ENCODE results near the gene HBEGF. TPM values are rescaled to one million over a fixed set of nuclear protein-coding genes. Genes with fewer than 3 reads are reported as not detected.
"Not testable (repeated sequence)": the region's sequence is repeated elsewhere in the genome, so short reads cannot be mapped to it uniquely, and the experiment has no call there.

HBEGF gene
- total RNA-seq, 1 donor from 2014 or later: 5.6 TPM

- DNase-seq (ENCODE audit: low spot score): no peak
Observed at GRCh38 chr5:140360681-140361479, 14.5 kb upstream of the HBEGF start.

GRCh38 chr5:140360101-140360500, 13.7 kb upstream of the HBEGF start, which contains the start of gene SLC4A9:
SLC4A9 (plus strand) TSS chr5:140360194; CDS start chr5:140360237, 43 bp downstream.
- DNase-seq (ENCODE audit: low spot score): no peak

DNA sequence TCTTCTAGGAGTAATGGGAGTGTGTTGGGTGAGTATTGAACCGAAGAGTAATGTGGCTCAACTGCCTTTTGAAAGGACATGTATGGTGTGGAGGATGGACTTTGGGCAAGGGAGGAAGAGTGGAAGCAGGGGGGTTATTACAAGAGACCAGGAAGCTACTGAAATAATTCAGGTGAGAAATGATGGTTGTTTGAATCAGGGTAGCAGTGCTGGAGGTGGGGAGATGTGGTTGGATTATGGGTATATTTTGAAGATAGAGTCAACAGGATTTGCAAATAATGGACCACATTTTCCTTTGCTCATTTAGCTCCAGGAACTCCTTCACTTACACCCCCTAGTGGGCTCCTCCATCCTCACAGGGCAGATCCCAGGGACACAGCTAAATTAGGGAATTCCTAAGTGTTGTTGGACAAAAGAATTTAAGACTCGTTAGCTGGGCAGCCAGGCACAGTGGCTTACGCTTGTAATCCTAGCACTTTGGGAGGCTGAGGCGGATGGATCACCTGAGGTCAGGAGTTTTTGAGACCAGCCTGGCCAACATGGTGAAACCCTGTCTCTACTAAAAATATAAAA, 12.4 kb upstream of the HBEGF start:
- no peak for DNase-seq (ENCODE audit: low spot score)

DNA sequence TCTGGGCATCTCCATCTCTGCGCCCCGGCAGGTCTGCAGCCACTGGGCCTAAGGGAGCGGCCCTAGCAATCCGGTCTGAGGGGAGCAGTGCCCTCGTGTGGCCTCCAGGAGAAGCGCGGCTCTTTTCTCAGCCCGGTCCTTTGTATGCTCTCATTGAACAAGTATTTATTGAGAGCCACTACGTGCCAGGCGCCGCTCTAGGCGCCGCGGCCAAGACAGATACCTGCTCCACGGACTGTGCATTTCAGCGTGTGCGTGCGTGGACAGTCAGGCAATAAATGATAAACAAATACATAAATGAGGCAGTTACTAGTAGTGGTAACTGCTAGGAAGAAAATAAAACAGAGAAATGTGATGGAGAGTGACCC, 11.3 kb upstream of the HBEGF start:
- peak; percentile 87 for DNase-seq (ENCODE audit: low spot score)

DNA sequence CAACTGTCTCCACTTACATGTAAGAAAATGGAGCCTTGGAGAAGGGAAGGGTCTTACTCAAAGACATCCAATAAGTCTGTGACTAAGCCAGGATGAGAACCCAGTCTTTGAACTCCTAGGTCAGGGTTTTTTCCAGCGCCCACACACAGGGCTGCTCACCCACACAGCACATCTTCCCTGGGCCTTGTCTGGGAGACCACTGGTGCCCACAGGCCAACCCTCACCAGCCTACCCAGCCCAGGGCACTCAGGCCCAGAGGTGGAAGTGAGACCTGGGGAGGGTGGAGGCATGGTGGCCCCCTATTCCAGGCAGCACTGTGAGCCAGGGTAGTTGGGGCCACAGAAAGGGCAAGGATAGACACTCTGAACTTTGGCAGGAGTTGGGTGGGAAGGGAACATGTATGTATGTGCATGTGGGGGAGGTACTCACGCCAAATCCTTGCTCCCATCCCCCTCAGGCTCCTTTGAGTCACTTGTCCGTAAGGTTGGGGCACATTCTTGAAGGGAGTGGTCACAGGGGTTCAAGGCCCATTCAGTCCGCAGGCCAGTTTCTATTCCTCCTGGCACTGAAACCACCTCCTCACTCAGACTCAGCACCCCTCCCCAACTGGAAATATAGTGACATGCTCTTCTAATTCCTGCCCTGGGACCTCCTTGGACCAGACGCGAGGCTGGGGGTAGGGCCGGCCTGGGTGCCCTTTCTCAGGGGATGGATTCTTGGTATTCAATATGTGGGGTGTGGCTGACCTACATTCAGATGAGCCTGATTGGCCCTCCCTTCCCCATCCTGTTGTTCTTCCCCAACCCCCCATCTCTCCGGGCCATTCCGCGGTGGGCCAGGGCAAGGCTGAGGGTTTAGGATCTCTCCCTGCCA, 10.7 kb upstream of the HBEGF start:
- DNase-seq (ENCODE audit: low spot score): no peak

DNA sequence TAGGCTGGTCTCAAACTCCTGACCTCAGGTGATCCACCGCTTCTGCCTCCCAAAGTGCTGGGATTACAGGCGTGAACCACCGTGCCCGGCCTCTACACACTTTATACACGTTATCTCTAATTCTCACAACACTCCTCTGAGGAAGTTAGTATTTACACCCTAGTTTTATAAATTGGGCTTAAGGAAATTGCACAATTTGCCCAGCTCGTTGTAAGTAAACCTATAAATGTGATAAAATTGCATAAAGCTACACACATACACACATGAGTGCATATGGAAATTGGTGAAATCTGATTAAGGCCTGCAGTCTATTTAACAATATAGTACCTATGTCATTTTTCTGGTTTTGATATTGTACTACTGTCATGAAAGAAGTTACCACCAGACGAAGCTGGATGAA, 9.1 kb upstream of the HBEGF start:
- no peak for DNase-seq (ENCODE audit: low spot score)

DNA sequence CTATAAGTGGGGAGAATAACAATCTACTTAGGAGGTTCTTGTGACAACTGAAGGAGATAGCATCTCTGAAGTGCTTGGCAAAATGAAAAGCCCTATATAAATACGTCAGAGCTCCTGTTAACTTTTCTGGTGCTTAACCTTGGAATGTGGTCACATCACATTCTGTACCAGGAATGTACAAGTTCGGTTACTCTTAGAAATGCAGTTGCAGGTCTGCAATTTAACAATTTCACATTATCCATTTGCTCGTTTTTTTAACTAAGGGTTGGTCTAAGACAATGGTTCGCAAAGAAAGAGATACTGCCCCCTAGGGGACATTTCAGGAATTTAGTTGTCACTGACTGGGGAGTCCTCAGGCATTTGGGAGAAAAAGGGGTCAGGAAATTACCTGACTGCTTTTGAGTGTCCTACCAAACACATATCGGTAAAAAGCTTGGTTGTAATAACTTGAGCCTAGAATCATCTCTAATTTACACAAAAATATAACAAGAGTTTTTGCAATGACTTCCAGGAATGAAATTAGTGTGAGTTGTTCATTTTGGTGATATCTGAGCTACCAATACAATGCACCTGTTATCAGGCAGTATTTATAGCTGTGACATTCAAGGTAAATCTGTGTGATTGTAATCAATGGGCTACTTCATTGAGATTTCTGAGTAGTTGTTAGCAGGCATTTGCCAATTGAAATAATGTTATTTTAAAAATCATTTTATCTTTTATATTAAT, 5.4 kb upstream of the HBEGF start:
- DNase-seq (ENCODE audit: low spot score): peak; percentile 62

DNA sequence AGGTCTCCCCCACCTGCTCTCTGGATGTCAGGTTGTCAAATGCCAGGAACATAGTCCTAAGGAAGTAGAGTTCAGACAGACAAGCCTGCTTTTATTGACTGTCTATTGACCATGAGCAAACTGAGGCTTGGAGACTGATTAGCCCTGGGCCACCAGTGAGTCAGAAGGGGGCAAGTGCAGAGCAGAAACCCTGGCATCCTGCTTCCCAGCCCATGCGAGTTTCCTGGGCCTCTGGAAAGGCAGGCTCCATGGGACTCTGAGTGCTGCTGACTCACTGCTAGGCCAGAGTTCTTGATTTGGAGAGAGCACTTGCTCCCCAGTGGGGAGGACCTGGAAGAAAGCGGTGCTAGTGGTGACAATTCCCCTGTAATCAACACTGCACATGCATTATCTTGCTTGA, 2.8 kb upstream of the HBEGF start:
- DNase-seq (ENCODE audit: low spot score): no peak

DNA sequence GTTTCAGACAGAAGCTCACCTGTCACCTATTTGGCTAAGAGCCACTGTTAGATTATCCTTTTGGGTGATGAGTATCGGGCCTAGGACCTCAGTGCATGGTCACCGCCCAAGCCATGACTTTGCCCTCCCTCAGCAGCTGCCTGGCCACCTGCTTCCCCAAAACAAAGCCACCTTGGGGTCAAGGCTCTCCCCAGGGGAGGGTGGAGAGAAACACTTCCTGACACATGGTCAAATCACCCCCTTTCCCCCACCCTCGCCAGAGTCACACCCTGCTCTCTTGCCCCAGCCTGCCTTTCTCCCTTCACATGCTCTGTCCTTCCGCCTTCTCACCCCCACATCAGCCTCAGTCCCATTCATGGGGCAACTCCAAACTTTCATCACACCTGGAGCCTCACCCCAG, 1.7 kb upstream of the HBEGF start:
- DNase-seq (ENCODE audit: low spot score): peak; percentile 83

GRCh38 chr5:140347360-140347759, 957 bp upstream of the HBEGF start:
- DNase-seq (ENCODE audit: low spot score): no peak

GRCh38 chr5:140345919-140346347, 470 bp downstream of the HBEGF start:
- peak; percentile 56 for DNase-seq (ENCODE audit: low spot score)

GRCh38 chr5:140344683-140345423, 1.6 kb downstream of the HBEGF start:
- DNase-seq (ENCODE audit: low spot score): no peak

DNA sequence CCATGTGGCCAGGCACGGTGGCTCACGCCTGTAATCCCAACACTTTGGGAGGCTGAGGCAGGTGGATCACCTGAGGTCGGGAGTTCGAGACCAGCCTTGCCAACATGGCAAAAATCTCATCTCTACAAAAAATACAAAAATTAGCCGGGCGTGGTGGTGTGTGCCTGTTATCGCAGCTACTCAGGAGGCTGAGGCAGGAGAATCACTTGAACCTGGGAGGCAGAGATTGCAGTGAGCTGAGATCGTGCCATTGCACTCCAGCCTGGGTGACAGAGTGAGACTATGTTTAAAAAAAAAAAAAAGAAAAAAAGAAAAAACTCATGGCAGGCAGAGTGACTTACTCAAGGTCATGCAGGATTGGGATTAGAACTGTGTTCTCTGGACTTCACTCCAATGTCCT, 2.6 kb downstream of the HBEGF start:
- DNase-seq (ENCODE audit: low spot score): not testable (repeated sequence)

DNA sequence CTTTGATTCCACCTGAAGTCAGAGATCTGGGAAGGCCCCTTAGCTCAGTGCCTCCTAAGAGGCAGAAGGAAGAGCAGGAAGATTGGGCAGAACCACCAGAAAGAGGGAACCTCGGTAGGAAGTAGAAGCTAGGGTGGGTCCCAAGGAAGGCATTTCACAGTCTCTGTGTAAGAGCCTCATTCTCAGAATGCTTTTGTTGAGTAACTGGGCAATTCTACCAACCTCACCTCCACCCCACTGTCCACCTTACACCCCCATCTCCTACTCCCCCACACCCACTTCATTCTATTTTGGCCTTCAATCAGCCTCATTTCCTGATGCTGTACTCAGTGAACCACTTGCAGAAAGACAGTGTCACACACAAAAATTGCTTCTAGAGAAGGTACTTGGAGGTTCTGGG, 3.5 kb downstream of the HBEGF start:
- DNase-seq (ENCODE audit: low spot score): no peak

GRCh38 chr5:140342287-140342686, 4.1 kb downstream of the HBEGF start:
- no peak for DNase-seq (ENCODE audit: low spot score)

- peak; percentile 50 for DNase-seq (ENCODE audit: low spot score)
Observed at GRCh38 chr5:140341591-140341990, 4.8 kb downstream of the HBEGF start.

- DNase-seq (ENCODE audit: low spot score): no peak
Observed at GRCh38 chr5:140340605-140341121, 5.7 kb downstream of the HBEGF start.

GRCh38 chr5:140339636-140340035, 6.8 kb downstream of the HBEGF start:
- no peak for DNase-seq (ENCODE audit: low spot score)

DNA sequence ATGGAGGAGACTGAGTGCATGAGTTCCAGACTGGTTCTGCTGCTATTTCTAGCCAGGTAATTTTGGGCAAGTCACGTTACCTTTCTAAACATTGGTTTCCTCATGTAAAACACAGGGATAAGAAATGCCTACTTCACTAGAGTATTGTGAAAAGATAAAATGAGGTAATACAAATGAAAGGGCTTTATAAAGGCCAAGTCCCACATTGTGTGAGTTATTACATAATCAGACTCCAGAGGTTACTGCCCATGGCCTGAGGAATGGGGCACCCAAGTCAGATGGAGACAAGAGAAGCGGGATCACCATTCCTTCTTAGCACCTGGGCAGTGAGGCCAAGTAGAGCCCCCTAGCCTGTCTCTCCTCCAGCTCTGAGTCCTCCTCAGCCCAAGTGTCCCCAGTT, 7.5 kb downstream of the HBEGF start:
- DNase-seq (ENCODE audit: low spot score): no peak

- no peak for DNase-seq (ENCODE audit: low spot score)
Observed at GRCh38 chr5:140338336-140338735, 8.1 kb downstream of the HBEGF start.

DNA sequence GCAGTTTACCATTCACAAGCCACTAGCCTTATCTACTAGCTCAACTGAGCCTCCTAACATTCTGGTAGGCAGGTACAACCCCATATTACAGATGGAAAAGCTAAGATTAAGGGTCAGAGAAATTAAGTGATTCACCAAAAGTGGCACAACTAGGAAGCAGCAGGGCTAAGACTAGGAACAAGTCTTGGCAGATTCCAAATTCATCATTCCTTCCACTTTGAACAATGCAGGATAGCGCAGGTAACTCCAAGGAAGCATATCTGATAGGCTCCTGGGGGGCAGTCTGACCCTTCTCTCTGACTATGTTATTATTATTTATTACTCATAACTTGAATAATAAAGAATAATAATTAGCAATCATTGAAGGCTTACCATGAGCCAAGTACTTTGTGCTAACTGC, 8.5 kb downstream of the HBEGF start:
- no peak for DNase-seq (ENCODE audit: low spot score)

Data from ureter (tissue), 1 donor.